ENCODE data around the gene SLC20A1.

GRCh38 chr2:112694182-112694581 is 48.4 kb downstream of the SLC20A1 start:
- TF ChIP-seq POLR2A (IDR thresholded peaks at IDR 0.05) = no peak
- no peak for TF ChIP-seq CTCF (IDR thresholded peaks at IDR 0.05)
- no peak for TF ChIP-seq POLR2AphosphoS5 (IDR thresholded peaks at IDR 0.05)
- TF ChIP-seq EP300 (IDR thresholded peaks at IDR 0.05) = no peak

All from gastroesophageal sphincter (tissue), 3 donors.